ENCODE measurements around the gene PCNX3.

Gene PCNX3

DNA sequence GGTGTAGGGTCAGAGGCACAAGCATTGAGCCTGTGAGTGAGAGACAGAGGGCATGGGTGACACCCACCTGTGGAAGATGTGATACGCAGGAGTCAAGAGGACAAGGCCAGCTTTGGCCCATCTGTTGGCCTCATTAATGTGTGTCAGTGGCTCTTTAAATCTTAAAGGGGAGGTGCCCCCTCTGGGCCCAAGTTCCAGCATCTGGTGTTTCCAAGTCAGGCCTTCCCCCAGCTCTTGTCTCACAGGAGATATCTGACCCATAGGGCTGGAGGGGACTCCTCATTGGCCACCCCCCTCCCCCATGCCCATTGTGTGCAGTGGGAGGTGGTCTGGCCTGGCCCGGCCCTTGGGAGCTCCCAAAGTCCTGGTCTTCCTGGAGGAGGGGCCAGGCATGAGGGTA lies 28.9 kb upstream of the PCNX3 start:
- no peak for DNase-seq (ENCODE audit: low read depth)
- TF ChIP-seq, protein P1, sequence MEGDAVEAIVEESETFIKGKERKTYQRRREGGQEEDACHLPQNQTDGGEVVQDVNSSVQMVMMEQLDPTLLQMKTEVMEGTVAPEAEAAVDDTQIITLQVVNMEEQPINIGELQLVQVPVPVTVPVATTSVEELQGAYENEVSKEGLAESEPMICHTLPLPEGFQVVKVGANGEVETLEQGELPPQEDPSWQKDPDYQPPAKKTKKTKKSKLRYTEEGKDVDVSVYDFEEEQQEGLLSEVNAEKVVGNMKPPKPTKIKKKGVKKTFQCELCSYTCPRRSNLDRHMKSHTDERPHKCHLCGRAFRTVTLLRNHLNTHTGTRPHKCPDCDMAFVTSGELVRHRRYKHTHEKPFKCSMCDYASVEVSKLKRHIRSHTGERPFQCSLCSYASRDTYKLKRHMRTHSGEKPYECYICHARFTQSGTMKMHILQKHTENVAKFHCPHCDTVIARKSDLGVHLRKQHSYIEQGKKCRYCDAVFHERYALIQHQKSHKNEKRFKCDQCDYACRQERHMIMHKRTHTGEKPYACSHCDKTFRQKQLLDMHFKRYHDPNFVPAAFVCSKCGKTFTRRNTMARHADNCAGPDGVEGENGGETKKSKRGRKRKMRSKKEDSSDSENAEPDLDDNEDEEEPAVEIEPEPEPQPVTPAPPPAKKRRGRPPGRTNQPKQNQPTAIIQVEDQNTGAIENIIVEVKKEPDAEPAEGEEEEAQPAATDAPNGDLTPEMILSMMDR (conservative IDR thresholded peaks at IDR 0.05; ENCODE audit: low read depth, low read length) = no peak
- H3K4me3 ChIP-seq (ENCODE audit: low read length) = no peak overlapping the region

DNA sequence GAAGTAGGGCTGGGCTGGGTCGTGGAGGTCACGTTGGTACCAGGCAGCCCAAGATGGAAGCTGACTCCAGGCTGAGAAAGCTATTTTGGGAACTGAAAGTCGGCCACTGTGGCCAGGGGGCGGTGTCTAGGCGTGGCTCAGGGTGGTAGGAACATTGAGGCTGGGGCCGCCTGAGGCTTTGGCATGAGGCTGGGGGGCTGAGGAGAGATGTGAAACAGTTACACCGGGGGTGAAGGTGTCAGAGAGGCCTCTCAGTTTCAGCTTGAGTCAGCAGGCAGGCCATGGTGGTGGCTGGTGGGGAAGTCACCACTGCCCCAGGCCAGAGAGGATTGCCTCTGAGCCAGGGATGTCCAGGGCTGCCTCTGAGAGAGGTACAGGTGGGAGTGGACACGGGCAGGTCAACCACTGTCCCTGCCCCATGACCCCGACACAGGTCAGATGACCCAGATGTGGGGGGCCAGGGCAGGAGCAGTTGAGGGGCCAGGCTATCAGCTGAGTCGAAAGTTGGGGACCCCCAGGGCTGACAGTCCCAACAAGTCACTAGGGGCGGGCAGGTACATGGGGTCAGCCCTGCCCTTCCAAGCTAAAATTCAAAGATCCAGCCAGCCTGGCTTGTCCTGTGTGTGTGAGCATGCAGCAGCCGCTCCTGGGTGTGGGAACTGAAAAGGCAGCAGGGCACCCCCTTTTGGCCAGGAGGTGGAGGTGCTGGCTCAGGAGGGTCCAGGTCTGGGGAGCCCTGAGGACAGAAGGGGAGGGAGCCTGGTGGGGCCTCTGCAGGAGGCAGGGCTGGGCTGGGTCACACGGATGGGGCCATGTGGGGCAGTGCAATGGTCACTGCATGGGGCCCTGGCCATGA lies 27.1 kb upstream of the PCNX3 start:
- no peak for DNase-seq (ENCODE audit: low read depth)
- H3K4me3 ChIP-seq (ENCODE audit: low read length) = no peak overlapping the region
- TF ChIP-seq, protein P1 (conservative IDR thresholded peaks at IDR 0.05; ENCODE audit: low read depth, low read length) = peak; percentile 87

DNA sequence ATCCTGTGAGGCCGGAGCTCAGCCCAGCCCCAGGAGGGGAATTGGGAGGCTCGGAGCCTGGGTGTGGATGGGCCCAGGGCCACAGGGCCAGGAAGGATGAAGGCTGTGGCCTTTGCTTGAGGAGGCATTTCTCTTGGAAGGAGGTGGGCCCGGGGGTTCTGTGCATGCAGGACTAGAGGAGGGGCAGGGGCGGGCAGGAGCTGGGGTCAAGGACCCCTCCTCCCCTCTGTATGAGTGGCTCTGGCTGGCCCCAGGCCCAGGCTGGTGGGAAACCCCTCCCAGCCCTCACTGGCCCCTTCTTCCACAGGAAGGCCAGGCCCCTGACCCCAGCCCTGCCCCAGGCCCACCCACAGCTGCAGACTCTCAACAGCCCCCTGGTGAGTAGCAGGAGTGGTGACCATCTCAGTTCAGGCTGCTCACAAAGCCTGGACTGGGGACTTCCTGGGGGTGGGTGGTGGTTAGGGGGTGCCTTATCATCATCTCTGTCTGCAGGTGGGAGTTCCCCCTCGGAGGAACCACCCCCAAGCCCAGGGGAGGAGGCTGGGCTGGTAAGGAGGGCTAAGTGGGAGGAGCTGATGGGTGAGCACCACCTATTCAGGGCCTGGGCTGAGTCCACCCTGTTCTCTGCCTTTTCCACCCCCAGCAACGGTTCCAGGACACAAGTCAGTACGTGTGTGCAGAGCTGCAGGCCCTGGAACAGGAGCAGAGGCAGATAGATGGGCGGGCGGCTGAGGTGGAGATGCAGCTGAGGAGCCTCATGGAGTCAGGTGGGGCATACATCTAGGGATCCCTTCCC lies 25.9 kb upstream of the PCNX3 start:
- no peak overlapping the region for H3K4me3 ChIP-seq (ENCODE audit: low read length)
- DNase-seq (ENCODE audit: low read depth) = no peak
- TF ChIP-seq, protein P1 (conservative IDR thresholded peaks at IDR 0.05; ENCODE audit: low read depth, low read length) = no peak

DNA sequence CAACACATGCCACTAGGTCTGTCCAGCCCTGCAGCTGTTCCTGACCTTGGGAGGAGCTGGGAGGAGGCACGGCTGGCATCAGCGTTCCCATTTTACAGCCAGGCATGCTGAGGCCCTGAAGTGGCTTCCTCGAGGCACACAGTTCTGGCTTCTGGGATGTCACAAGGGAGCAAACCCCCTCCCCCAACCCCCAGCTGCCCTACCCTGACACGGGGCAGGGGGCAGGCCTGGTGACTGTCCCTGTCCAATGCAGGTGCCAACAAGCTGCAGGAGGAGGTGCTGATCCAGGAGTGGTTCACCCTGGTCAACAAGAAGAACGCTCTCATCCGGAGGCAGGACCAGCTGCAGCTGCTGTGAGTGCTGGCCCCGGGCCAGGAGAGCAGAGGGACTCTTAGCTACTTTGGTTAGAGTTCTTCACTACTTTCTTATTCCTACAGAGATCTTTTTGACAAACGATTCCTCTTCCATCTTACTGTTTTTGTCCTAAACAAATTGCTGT lies 25.3 kb upstream of the PCNX3 start:
- no peak for DNase-seq (ENCODE audit: low read depth)
- H3K4me3 ChIP-seq (ENCODE audit: low read length) = no peak overlapping the region
- TF ChIP-seq, protein P1 (conservative IDR thresholded peaks at IDR 0.05; ENCODE audit: low read depth, low read length) = no peak

DNA sequence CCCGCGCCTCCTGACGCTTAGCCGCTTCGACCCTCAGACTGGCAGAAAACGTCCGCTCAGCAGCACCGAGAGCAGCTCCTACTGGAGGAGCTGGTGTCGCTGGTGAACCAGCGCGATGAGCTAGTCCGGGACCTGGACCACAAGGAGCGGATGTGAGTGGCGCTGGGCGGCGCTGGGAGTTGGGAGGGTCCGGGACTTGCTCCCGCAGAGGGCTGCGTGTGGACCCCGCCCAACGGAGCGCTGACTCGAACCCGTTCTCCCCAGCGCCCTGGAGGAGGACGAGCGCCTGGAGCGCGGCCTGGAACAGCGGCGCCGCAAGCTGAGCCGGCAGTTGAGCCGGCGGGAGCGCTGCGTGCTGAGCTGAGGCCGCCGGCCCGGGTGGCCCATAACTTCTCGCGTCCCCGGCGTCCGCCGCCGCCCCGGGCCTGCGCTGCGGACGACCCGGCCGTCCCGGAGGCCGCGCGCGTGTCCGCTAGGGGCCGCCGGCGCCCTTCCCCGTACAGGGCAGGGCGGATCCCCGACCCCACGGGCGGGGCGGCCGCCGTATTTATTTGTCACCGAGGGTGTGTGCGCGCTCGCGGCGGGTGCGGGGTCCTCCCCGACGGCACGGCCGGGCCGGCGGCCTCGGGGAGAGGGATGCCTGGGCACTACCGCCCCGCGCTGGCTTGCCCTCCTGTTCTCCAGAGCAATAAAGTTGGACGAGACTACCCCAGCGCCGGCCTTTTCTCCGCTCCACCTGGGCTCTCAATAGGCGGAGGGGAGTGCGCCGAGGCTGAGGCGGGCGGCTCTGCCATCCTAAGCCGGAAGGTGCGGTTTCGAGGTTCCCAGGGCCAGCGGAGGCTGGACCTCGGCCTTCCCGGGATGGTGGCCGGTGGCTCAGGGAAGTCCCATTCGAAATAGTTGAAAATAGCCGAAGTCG lies 23.4 kb upstream of the PCNX3 start:
- H3K4me3 ChIP-seq (ENCODE audit: low read length) = no peak overlapping the region
- DNase-seq (ENCODE audit: low read depth) = no peak
- TF ChIP-seq, protein P1 (conservative IDR thresholded peaks at IDR 0.05; ENCODE audit: low read depth, low read length) = peak; percentile 11

DNA sequence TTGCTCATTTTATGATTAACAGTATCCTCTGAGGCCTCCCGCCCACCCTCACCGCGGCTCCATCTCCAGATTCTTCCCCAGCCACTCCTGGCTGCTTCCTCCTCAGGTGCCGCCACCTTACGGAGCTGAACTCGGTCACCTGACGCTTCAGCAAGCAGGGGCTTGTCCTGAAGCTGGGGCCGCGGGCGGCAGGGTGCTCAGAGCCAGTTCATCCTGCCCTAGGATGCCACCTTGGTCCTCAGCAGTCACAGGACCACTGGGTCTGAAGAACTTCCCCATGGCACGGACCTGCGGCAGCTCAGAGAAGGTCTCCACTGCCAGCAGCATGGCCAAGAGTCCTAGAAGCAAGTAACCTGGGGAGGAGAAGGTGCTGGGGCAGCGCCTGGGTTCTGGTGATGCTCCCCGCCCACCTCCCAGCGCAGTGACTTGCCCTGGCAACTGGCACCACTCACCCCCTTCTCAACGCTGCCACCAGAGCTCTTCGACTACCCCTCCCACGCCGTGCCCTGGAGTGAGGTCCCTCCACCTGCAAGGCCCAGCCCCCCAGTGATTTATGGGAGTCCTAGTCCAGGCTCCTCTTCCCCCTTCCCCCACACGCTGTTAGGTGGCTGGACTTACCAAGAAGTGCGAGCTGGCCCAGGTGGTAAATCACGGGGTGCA lies 22.6 kb upstream of the PCNX3 start:
- no peak overlapping the region for H3K4me3 ChIP-seq (ENCODE audit: low read length)
- TF ChIP-seq, protein P1 (conservative IDR thresholded peaks at IDR 0.05; ENCODE audit: low read depth, low read length) = no peak
- no peak for DNase-seq (ENCODE audit: low read depth)
